ENCODE measurements around the gene LMX1B. TPM values are rescaled to one million over a fixed set of nuclear protein-coding genes. Genes with fewer than 3 reads are reported as not detected.

Gene LMX1B
- total and polyA plus RNA-seq, 10 donors, result 0.02 to 0.25 TPM; not detected in 8

- WGBS, 5 donors, result 87 to 93% (median 90%) methylated on average over 7 of the region's 7 CpGs
- Histone ChIP-seq H3K4me3 (no peak overlapping the region), H3K36me3 (no peaks in the 10 kb centered on the region), H3K4me1 (peaks cover 13 to 40% (median 31%) of the 10 kb centered on the region in 6 donors), H3K9me3 (no peaks in the 10 kb centered on the region), H3K27me3 (replicated peaks in 1 of 7) (peaks cover 11 to 100% (median 91%) of the 10 kb centered on the region in 7 donors), H3K27ac (no peak overlapping the region)
- TF ChIP-seq POLR2A (IDR thresholded peaks at IDR 0.05), result no peak
- no peak for TF ChIP-seq POLR2AphosphoS5 (IDR thresholded peaks at IDR 0.05)
- TF ChIP-seq CTCF (IDR thresholded peaks at IDR 0.05 in 8 of 11, conservative IDR thresholded peaks at IDR 0.05 in 3 of 11), result no peak
- DNase-seq, result no peak
- intact Hi-C loops (cut with DNase I; ENCODE audit: low total_unique reads), result no loop called here
Observed at GRCh38 chr9:126628146-126628545, 14.4 kb downstream of the LMX1B start.

GRCh38 chr9:126628969-126629674 lies 15.4 kb downstream of the LMX1B start:
- Histone ChIP-seq H3K4me3 (no peak overlapping the region), H3K27ac (no peak overlapping the region), H3K27me3 (replicated peaks in 1 of 7) (peaks cover 10 to 100% (median 81%) of the 10 kb centered on the region in 7 donors), H3K36me3 (no peaks in the 10 kb centered on the region), H3K9me3 (no peaks in the 10 kb centered on the region), H3K4me1 (peaks cover 10 to 33% (median 24%) of the 10 kb centered on the region in 6 donors)
- no peak for DNase-seq
- no peak for TF ChIP-seq POLR2AphosphoS5 (IDR thresholded peaks at IDR 0.05)
- no peak for TF ChIP-seq POLR2A (IDR thresholded peaks at IDR 0.05)
- no peak for TF ChIP-seq CTCF (IDR thresholded peaks at IDR 0.05 in 8 of 11, conservative IDR thresholded peaks at IDR 0.05 in 3 of 11)
- WGBS, 5 donors, result 23 to 41% (median 27%) methylated on average over 11 of the region's 11 CpGs
- intact Hi-C loops (cut with DNase I; ENCODE audit: low total_unique reads), result no loop called here

GRCh38 chr9:126630458-126631237 lies 16.9 kb downstream of the LMX1B start:
- peaks cover 7 to 21% (median 12%) of the 10 kb centered on the region in 6 donors for H3K4me1 ChIP-seq
- DNase-seq, result no peak
- peaks cover 8 to 100% (median 66%) of the 10 kb centered on the region in 7 donors for H3K27me3 ChIP-seq (replicated peaks in 1 of 7)
- no peaks in the 10 kb centered on the region for H3K9me3 ChIP-seq
- H3K4me3 ChIP-seq, result no peak overlapping the region
- TF ChIP-seq CTCF (IDR thresholded peaks at IDR 0.05 in 8 of 11, conservative IDR thresholded peaks at IDR 0.05 in 3 of 11) (no peak), POLR2A (IDR thresholded peaks at IDR 0.05) (no peak), POLR2AphosphoS5 (IDR thresholded peaks at IDR 0.05) (no peak)
- H3K36me3 ChIP-seq, result no peaks in the 10 kb centered on the region
- whole genome bisulfite sequencing, 5 donors, result 14 to 26% (median 17%) methylated on average over 12 to 20 of the region's 20 CpGs
- H3K27ac ChIP-seq, result no peak overlapping the region
- intact Hi-C loops (cut with DNase I; ENCODE audit: low total_unique reads), result no loop called here

GRCh38 chr9:126631254-126631653 lies 17.5 kb downstream of the LMX1B start:
- Histone ChIP-seq H3K4me1 (peaks cover under 1 to 15% (median 6%) of the 10 kb centered on the region in 6 donors), H3K4me3 (no peak overlapping the region), H3K27ac (no peak overlapping the region), H3K27me3 (replicated peaks in 1 of 7) (peaks cover 8 to 100% (median 60%) of the 10 kb centered on the region in 7 donors), H3K36me3 (no peaks in the 10 kb centered on the region), H3K9me3 (no peaks in the 10 kb centered on the region)
- no peak for TF ChIP-seq POLR2AphosphoS5 (IDR thresholded peaks at IDR 0.05)
- no peak for TF ChIP-seq POLR2A (IDR thresholded peaks at IDR 0.05)
- DNase-seq, result no peak
- 17 to 26% (median 25%) methylated on average over 6 of the region's 6 CpGs for WGBS, 5 donors
- intact Hi-C loops (cut with DNase I; ENCODE audit: low total_unique reads), result no loop called here

Measured in spleen (tissue), 11 donors.